Natural killer cell (primary cell): ENCODE results near the gene BCL2. TPM values are rescaled to one million over a fixed set of nuclear protein-coding genes. Genes with fewer than 3 reads are reported as not detected.

Source experiments
- ATAC-seq, 3 donors: fragments of 150-1000 bp in 2 of 3; fragments of 200-7000 bp in 1 of 3; cut with Tn5 transposase; 1 replicate in 1 of 3; 2 replicates in 2 of 3; pipeline ENCODE4 v1.10.0; 2021; ENCODE audit warnings: mild to moderate bottlenecking in 2 of 3, moderate library complexity in 2 of 3
- DNase-seq, 2 donors: peaks; one replicate each; pipeline versions ENCODE4 v3.0.0 to v3.0.0-alpha.2; 2013 to 2021; ENCODE audit warnings: mixed read lengths in 1 of 2
- H3K27ac ChIP-seq: one replicate; pipeline ENCODE4 v1.5.1; 2013; ENCODE audit warnings: mild to moderate bottlenecking, low read length
- H3K27me3 ChIP-seq: one replicate; pipeline ENCODE4 v1.6.1; 2013; ENCODE audit warnings: low read length; ENCODE audit not compliant: control insufficient read depth, insufficient read depth
- H3K36me3 ChIP-seq: one replicate; pipeline ENCODE4 v1.6.1; 2013; ENCODE audit warnings: low read length; ENCODE audit not compliant: control insufficient read depth, insufficient read depth
- H3K4me1 ChIP-seq: one replicate; pipeline ENCODE4 v1.6.1; 2013; ENCODE audit warnings: low read length; ENCODE audit not compliant: control insufficient read depth, insufficient read depth
- H3K4me3 ChIP-seq: one replicate; pipeline ENCODE4 v1.5.1; 2013; ENCODE audit warnings: low read length
- H3K9me3 ChIP-seq: one replicate; pipeline ENCODE4 v1.6.1; 2013; ENCODE audit warnings: low read length; ENCODE audit not compliant: control insufficient read depth, insufficient read depth
- H3K27ac Mint-ChIP-seq, 2 donors: one replicate each; pipeline ENCODE4 v1.8.0; 2022; ENCODE audit warnings: mild to moderate bottlenecking in 2 of 2, mixed read lengths in 2 of 2, moderate library complexity in 1 of 2
- H3K27me3 Mint-ChIP-seq, 2 donors: one replicate each; pipeline ENCODE4 v1.8.0; 2022; ENCODE audit warnings: low read depth in 2 of 2, mixed read lengths in 2 of 2
- H3K36me3 Mint-ChIP-seq: one replicate; pipeline ENCODE4 v1.8.0; 2022; ENCODE audit warnings: mixed read lengths
- H3K4me1 Mint-ChIP-seq, 2 donors: one replicate each; pipeline ENCODE4 v1.8.0; 2022; ENCODE audit warnings: mixed read lengths in 2 of 2
- H3K4me3 Mint-ChIP-seq: one replicate; pipeline ENCODE4 v1.8.0; 2022; ENCODE audit warnings: mild to moderate bottlenecking, moderate library complexity, mixed read lengths
- H3K9me3 Mint-ChIP-seq, 2 donors: one replicate each; pipeline ENCODE4 v1.8.0; 2022; ENCODE audit warnings: mixed read lengths in 2 of 2
- WGBS: methylation state at CpG from one replicate; pipeline ENCODE4 v1.1.7; 2013; ENCODE audit warnings: missing lambda C conversion rate; ENCODE audit not compliant: insufficient coverage; 5-methylcytosine and 5-hydroxymethylcytosine counted together
- intact Hi-C: fragments of 100-400 bp; cut with micrococcal nuclease; formaldehyde crosslinking; loops from one replicate; pipeline ENCODE4 v1.14.2; 2022
- total RNA-seq, 4 donors: library from RNA; stranded (reverse); fragments of 120-200 nt in 1 of 4; gene quantifications; one replicate each; pipeline versions ENCODE4 v1.2.3 to v1.2.4, GENCODE V29; 2013 to 2022
- TF ChIP-seq, protein P1 (sequence below): fragments of 200-600 bp; IDR thresholded peaks from one replicate; pipeline ENCODE4 v1.8.0; 2022; ENCODE audit warnings: antibody characterized with exemption

Gene BCL2
- total RNA-seq, 3 donors from 2014 or later (not counting 1 experiment from before 2014, with no cell fraction given), result 28.2 to 64.2 (median 33.4) TPM

DNA sequence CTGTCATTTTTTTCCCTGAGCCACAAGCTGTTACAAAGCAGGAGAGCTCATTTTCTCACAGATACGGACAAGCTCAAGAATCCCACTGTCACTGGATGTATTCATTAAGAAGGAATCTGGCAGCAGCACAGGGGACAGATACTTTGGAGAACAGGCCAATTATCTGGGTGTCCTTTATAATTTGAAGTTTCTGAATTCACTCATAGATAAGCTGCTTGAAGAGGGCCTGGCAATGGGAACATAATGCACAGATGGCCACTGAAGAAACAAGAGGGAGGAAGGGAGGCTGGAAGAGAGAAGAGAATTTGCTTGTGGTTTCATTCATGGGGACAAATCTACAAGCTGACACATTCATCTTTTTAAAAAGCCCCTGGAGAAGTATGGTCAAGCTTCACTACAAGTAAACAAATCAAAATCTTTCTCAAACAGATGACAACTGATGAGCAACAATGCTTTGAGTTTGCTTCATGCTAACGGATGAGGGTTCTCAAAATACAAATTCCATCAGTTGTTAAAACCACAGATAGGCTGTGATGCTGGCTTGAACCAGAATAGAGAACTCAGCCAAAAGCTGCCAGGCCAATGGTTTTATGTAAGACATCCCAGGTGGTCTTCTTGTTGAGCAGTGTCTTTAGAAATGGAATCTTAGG, 11.9 kb downstream of the BCL2 start:
- H3K4me3 Mint-ChIP-seq, result no peak overlapping the region
- DNase-seq (no peak), ATAC-seq (peak in 2 of 3 donors; percentile 5 to 36)
- H3K27ac Mint-ChIP-seq, result peak overlapping the region; percentile 22 to 33
- H3K9me3 Mint-ChIP-seq, result no peaks in the 10 kb centered on the region
- Histone ChIP-seq H3K27me3 (no peaks in the 10 kb centered on the region), H3K4me1 (peaks cover 11% of the 10 kb centered on the region), H3K27ac (no peak overlapping the region), H3K36me3 (peaks cover 2% of the 10 kb centered on the region), H3K9me3 (no peaks in the 10 kb centered on the region), H3K4me3 (no peak overlapping the region)
- no peaks in the 10 kb centered on the region for H3K36me3 Mint-ChIP-seq
- H3K27me3 Mint-ChIP-seq, result no peaks in the 10 kb centered on the region
- 75% methylated on average over 2 of the region's 2 CpGs for WGBS
- intact Hi-C loops, result no loop called here
- H3K4me1 Mint-ChIP-seq, result peaks cover 66 to 74% of the 10 kb centered on the region in 2 donors
- TF ChIP-seq, protein P1, sequence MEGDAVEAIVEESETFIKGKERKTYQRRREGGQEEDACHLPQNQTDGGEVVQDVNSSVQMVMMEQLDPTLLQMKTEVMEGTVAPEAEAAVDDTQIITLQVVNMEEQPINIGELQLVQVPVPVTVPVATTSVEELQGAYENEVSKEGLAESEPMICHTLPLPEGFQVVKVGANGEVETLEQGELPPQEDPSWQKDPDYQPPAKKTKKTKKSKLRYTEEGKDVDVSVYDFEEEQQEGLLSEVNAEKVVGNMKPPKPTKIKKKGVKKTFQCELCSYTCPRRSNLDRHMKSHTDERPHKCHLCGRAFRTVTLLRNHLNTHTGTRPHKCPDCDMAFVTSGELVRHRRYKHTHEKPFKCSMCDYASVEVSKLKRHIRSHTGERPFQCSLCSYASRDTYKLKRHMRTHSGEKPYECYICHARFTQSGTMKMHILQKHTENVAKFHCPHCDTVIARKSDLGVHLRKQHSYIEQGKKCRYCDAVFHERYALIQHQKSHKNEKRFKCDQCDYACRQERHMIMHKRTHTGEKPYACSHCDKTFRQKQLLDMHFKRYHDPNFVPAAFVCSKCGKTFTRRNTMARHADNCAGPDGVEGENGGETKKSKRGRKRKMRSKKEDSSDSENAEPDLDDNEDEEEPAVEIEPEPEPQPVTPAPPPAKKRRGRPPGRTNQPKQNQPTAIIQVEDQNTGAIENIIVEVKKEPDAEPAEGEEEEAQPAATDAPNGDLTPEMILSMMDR, result no peak

DNA sequence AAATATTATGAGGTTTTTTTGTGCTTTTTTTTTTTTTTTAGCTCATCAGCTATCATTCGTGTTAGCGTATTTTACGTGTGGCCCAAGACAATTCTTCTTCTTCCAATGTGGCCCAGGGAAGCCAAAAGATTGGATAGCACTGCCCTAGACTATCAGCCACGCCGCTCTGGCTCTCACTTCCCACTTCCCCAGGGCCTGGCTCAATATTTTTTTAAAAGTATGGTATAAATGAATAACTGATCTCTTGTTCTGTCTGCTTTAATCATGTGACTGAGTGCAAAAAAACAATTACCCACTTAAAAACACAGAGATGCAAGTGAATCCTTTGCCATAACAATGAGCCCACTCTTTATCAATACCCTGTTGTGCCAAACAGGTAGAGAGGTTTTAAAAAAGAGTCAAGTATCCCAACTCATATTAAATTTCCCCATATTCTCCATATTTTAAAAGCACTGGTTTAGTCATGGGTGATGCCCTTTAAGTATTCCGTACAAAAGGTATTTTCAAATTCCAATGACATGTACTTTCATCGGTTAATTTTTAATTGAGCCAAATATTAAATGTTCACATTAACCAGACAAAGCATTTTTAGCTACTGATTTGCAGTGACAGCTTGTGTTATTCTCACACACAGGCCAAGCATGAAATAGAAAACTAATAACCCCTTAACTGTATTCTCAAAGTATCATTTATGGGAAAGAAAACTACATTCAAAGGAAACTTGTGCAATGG, 12.6 kb downstream of the BCL2 start:
- H3K9me3 ChIP-seq, result no peaks in the 10 kb centered on the region
- H3K4me3 Mint-ChIP-seq, result no peak overlapping the region
- H3K4me1 Mint-ChIP-seq, result peaks cover 68 to 74% of the 10 kb centered on the region in 2 donors

DNA sequence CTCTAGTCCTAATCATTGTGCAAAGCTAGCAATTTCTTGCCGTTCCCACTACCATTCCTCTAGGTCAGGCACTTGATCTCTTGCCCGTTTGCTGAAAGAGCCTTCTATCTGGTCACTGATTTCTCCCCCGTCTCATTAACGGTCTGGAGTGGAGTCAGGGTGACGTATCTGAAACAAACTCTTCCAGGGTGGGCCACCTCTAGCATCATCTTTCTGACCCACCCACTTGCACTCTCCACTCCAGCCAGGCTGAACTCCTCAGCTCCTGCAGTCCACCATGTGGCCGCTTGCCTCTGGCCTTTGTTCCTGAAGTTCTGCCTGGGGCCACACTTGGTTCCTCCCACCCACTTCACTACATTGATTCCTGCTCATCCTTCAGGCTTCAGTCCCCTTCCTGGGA, 13.3 kb downstream of the BCL2 start:
- intact Hi-C loops, result no loop called here

More for the DNA sequence above, 12.6 kb downstream of the BCL2 start:
- no peak for ATAC-seq
- TF ChIP-seq, protein P1, result no peak
- intact Hi-C loops, result no loop called here
- 80% methylated on average over 5 of the region's 7 CpGs for WGBS
- no peak for DNase-seq
- peaks cover 12% of the 10 kb centered on the region for H3K4me1 ChIP-seq
- no peaks in the 10 kb centered on the region for H3K27me3 ChIP-seq
- H3K27me3 Mint-ChIP-seq, result no peaks in the 10 kb centered on the region
- no peak overlapping the region for H3K4me3 ChIP-seq
- H3K36me3 ChIP-seq, result peaks cover 2% of the 10 kb centered on the region
- H3K9me3 Mint-ChIP-seq, result no peaks in the 10 kb centered on the region
- peak overlapping the region; percentile 22 to 46 for H3K27ac Mint-ChIP-seq
- no peak overlapping the region for H3K27ac ChIP-seq
- no peaks in the 10 kb centered on the region for H3K36me3 Mint-ChIP-seq

More for the DNA sequence above, 13.3 kb downstream of the BCL2 start:
- ATAC-seq (no peak), DNase-seq (no peak)
- Mint-ChIP-seq H3K4me1 (peaks cover 71 to 73% of the 10 kb centered on the region in 2 donors), H3K9me3 (no peaks in the 10 kb centered on the region), H3K4me3 (no peak overlapping the region), H3K27me3 (no peaks in the 10 kb centered on the region), H3K27ac (peak overlapping the region in 1 of 2 donors; percentile 46), H3K36me3 (no peaks in the 10 kb centered on the region)
- Histone ChIP-seq H3K4me3 (no peak overlapping the region), H3K36me3 (peaks cover 2% of the 10 kb centered on the region), H3K27ac (no peak overlapping the region), H3K27me3 (no peaks in the 10 kb centered on the region), H3K4me1 (peaks cover 16% of the 10 kb centered on the region), H3K9me3 (no peaks in the 10 kb centered on the region)
- TF ChIP-seq, protein P1, result no peak
- WGBS, result 94% methylated on average over 6 of the region's 6 CpGs
